Measurements from ENCODE around the gene PIH1D1.
"Not testable (repeated sequence)": the region's sequence is repeated elsewhere in the genome, so short reads cannot be mapped to it uniquely, and the experiment has no call there.

Gene PIH1D1

DNA sequence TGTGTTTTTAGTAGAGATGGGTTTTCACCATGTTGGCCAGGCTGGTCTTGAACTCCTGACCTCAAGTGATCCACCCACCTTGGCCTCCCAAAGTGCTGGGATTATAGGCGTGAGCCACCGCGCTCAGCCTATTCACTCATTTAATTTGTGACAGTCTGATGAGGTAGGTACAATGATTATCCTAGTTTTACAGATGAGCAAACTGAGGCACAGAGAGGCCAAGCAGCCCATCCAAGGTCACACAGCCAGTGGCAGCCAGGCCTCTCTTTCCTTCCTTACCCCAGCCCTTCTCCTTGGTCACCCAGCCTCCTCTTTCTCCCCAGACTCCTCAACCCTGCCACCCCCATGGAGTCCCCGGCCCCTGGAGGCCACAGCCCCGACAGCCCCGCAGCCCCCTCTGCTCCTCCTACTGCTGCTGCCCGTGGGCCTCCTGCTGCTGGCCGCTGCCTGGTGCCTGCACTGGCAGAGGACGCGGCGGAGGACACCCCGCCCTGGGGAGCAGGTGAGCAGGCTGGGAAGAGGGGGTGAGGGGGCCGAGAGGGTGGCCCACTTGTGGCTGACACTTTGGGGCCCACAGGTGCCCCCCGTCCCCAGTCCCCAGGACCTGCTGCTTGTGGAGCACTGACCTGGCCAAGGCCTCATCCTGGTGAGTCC is 28.5 kb upstream of the PIH1D1 start:
- no peak for DNase-seq

DNA sequence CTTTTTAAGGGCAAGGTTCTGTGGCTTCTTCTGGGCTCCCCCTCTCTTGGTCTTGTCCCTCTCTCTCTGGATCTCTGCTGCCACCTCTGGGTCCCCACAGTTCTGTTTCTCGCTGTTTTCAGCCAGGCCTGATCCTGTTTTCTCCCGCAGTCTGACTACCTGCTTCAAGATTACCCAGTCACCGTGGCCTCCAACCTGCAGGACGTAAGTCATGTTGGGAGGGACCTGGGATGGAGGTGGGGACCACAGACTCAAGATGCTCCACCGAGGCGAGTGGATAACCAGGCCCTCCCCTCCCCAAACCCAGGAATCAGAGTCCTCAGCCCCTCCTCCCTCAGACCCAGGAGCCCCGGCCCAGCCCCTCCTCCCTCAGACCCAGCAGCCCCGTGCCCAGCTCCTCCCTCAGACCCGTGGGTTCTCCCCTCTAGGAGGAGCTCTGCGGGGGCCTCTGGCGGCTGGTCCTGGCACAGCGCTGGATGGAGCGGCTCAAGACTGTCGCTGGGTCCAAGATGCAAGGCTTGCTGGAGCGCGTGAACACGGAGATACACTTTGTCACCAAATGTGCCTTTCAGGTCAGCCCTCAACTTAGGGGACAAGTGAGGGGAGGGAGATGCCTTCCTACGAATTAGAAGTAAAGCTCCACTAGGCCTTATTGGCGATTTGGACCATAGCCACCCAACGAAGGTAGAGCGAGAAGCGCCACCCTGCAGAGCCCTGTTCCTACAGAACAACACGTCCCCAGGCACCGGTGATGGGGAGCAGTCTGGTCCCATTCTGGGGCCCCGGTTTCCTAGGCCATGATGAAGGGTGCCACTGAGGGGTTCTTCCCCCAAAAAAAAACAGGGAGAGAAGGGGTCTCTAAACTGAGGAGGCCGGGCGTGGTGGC is 24.6 kb upstream of the PIH1D1 start:
- DNase-seq: no peak

DNA sequence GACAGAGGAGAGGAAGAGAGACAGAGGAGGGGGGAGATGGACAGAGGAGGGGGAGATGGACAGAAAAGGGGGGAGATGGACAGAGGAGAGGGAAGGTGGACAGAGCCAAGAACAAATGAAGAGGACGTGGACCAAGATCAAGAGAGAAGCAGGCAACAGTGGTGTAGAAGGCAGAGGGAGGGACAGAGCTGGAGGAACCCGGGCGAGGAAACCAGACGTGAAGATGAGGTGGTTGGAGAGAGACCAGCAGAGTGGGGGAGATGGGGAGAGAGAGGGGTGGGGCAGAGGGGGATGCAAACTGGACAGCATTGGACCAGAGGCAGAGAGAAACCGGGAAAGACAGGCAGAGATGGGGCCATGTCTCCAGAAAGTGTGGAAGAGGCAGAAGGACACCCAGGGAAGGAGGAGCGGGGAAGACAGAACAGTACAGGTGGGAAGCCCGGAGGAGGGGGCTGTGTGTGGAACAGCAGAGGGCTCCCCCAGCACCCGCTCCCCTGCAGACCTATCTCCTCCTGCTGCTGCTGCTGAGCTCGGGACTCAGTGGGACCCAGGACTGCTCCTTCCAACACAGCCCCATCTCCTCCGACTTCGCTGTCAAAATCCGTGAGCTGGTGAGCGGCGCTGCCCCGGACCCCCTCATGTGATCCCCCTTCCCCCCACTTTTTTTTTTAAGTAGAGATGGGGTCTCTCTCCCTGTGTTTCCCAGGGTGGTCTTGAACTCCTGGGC is 23.7 kb upstream of the PIH1D1 start:
- no peak for DNase-seq

DNA sequence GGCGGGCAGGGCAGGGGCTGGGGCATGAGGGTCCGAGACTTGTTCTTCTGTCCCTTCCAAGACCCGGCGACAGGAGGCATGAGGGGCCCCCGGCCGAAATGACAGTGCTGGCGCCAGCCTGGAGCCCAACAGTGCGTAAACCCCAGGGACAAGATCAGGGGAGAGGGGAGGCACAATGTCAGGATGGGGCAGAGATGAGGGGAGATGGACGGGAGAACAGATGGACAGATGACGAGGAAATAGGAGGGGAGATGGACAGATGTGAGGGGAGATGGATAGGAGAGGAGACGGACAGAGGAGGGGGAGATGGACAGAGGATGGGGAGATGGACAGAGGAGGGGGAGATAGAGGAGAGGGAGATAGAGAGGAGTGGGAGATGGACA is 22.9 kb upstream of the PIH1D1 start:
- DNase-seq: no peak

DNA sequence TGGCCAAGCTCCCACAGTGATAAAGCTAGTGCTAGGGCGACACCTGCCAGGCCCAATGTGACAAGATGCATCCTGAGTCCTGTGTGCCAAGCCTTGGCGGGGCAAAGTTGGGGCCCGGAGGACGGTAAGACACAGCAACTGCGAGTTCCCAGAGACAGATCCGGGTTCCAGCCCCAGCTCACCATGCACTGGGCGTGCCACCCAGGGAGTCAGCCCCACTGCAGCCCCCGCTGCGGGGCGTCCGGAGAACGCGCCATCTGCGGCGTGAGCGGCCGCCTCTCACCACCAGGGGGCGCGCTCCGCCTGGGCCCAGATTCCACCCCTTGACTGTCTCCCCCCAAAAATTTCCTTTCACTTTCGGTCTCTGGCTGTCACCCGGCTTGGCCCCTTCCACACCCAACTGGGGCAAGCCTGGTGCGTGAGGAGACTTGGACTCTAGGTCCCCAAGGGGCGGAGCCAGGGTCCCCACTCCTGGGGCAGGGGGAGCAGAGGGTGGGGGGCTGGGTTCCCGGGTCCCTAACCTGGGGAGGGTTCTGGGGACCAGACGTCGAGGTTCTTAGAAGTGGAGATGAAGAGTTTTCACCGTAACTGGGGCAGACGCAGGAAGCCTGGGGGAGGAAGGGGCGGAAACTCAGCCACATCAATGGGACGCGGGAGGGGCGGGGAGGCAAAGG is 22.4 kb upstream of the PIH1D1 start, which contains the start of gene FLT3LG:
TSS of gene FLT3LG (plus strand) at position 348 of the 674 bp plus-strand sequence. CDS start 425 bp downstream, outside the sequence.
- peak; percentile 87 for DNase-seq

DNA sequence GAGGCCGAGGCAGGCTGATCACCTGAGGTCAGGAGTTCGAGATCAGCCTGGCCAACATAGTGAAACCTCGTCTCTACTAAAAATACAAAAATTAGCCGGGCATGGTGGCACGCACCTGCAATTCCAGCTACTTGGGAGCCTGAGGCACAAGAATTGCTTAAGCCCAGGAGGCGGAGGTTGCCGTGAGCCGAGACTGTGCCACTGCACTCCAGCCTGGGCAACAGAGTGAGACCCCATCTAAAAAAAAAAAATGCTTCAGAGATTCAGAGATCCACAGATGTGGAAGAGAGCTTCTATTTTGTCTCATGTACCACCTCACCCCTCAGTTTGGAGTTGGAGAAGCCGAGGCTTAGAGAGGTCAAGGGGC is 21.9 kb upstream of the PIH1D1 start:
- not testable (repeated sequence) for DNase-seq

DNA sequence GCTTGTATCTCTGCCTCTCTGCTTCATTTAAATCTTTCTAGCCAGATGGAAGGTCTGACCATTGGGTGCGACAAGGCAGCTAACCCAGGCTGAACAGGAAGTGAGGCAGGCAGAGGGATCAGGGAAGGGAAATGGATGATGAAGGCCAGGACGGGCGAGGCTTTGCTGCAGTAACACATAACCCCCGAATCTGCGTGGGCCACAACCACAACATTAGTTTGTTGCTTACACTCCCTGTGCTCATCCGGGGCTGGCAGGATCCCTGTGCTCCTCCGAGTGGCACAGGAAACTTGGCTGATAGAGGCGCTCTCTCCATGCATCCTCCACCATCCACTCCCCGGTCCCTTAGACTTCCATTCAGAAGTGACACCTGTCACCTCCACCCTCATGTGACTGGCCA is 21.3 kb upstream of the PIH1D1 start:
- no peak for DNase-seq

DNA sequence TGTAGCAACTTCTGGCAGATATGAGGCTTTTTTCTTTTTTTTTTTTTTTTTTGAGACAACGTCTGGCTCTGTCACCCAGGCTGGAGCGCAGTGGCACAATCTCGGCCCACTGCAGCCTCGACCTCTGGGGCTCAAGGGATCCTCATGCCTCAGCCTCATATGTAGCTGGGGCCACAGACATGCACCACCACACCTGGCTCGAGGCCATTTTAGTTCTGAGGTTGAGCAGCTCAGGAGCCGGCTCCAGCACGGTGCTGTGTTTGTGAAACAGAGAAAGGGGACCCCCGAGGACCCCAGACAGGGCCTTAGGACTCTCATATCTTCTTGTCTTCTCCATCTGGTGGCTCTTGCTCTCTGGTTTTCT is 19.0 kb upstream of the PIH1D1 start:
- no peak for DNase-seq

DNA sequence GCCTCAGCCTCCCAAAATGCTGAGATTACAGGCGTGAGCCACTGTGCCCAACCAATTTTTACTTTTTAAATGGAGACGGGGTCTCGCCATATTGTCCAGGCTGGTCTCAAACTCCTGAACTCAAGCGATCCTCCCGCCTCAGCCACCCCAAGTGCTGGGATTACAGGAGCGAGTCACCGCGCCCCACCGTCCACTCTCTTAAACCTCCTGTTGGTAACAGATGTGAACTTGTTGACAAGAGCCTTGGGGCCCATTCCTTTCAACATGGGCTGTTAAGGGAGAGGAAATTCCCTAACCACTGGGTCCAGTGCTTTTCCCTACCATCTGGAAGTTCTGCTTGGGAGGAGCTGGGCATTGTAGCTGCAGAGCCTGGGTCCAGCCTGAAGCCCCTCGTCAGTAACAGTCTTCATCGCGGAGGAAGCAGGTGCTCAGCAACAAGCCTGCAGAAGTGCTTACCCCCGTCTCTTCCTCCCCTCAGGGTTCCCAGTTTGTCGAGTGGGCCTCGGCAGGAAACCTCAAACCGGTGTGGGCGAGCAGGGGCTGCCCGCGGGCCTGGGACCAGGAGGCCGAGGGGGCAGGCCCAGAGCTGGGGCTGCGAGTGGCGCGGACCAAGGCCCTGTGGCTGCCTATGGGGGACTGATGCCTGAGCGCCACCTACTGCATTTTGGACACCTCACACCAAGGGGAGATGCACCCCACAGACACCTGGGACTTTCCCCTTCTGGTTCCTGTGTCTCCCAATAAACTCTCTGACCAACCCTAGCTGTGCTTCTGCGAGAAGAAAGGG is 18.4 kb upstream of the PIH1D1 start:
- peak; percentile 54 for DNase-seq

DNA sequence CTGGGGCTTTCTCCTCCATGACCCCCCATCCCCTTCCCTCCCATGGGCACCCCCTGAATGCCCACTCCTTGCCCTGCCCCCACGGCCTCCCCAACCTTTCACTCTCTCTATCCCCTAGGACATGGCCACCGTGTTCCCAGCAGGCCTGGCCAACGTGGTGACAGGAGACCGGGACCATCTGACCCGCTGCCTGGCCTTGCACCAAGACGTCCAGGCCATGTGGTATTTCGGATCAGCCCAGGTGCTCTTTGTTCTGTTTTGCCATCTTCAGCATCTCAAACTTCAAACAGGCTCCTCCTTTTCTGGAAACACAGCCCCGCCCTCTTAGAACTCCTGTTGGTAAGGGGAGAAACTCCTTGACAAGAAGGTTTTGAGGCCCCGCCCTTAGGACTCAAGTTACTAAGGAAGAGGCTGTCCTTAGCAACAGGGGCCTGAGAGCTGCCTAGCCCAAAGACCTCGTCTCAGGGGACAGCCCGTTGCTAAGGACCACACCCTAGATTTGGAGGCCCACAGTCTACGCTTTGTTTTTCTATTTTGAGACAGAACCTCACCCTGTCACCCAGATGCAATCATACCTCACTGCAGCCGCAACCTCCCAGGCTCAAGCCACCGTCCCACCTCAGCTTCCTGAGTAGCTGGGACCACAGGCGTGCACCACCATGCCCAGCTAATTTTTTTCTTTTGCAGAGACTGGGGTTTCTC is 17.3 kb upstream of the PIH1D1 start:
- peak; percentile 89 for DNase-seq

DNA sequence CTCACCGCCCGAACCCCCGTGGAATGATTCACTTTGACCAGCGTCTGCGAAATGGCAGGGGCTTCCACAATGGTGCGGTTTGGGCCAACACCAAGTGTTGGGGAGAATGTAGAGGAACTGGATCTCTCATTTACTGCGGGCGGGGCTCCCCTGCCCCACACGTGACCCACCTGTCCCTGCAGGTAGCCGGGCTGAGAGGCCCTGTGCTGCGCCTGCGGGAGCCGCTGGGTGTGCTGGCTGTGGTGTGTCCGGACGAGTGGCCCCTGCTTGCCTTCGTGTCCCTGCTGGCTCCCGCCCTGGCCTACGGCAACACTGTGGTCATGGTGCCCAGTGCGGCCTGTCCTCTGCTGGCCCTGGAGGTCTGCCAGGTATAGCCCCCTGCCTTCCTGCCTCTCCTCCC is 16.6 kb upstream of the PIH1D1 start:
- no peak for DNase-seq

DNA sequence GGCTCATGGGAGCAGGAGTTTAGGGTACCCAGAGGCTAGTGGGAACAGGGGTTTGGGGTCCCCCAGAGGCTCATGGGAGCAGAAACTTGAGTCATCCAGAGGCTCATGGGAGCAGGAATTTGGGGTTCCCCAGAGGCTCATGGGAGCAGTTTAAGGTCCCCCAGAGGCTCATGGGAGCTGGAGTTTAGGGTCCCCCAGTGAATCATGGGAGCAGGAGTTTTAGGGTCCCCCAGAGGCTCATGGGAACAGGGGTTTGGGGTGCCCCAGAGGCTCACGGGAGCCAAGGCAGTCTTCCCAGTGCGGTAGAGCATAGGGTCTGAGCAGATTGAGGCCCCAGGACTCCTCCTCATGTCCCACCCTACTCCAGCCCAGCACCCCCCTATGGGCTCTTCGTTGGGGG is 13.8 kb upstream of the PIH1D1 start:
- no peak for DNase-seq

DNA sequence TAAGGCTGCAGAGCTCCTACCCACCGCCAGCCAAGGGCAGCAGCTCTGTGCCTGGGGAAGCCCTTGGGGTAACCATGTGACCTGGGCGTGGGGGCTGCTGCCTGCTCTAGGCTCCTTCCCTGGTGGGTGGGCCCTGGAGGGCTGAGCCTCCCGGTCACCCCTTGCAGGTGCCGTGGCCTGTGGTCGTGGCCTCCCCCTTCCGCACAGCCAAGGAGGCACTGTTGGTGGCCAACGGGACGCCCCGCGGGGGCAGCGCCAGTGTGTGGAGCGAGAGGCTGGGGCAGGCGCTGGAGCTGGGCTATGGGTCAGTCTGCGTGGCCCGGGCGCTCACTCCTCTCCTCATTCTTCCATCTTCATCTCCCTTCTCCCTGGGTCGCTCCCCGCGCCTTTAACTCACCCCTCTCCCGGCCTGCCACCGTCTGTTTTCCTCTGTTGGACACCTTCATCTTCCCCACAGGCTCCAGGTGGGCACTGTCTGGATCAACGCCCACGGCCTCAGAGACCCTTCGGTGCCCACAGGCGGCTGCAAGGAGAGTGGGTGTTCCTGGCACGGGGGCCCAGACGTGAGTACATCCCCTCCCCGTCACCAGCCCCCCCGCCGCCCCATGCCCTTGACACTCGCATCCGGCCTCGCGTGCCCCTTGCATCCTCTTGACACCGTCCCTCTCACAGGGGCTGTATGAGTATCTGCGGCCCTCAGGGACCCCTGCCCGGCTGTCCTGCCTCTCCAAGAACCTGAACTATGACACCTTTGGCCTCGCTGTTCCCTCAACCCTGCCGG is 12.5 kb upstream of the PIH1D1 start:
- DNase-seq: peak; percentile 21

DNA sequence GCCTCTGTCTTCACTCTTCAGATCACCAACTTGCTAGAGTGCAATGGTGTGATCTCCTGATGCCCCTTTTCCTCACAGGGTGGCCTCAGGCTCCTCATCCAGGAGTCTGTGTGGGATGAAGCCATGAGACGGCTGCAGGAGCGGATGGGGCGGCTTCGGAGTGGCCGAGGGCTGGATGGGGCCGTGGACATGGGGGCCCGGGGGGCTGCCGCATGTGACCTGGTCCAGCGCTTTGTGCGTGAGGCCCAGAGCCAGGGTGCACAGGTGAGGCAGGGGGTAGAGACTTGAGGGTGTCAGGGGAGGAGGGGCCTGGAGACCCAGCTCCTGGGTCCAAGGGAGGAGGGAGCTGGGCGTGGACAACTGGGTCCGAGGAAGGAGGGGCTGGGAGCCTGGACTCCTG is 10.9 kb upstream of the PIH1D1 start:
- no peak for DNase-seq

DNA sequence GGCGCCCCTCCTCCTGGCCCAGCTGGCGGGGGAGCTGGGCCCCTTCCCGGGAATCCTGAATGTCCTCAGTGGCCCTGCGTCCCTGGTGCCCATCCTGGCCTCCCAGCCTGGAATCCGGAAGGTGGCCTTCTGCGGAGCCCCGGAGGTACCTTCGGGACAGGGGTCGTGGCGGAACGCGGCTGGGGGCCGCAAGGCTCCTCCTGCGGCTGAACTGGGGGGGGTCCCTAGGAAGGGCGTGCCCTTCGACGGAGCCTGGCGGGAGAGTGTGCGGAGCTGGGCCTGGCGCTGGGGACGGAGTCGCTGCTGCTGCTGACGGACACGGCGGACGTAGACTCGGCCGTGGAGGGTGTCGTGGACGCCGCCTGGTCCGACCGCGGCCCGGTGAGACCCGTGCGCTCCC is 10.0 kb upstream of the PIH1D1 start:
- DNase-seq: no peak

DNA sequence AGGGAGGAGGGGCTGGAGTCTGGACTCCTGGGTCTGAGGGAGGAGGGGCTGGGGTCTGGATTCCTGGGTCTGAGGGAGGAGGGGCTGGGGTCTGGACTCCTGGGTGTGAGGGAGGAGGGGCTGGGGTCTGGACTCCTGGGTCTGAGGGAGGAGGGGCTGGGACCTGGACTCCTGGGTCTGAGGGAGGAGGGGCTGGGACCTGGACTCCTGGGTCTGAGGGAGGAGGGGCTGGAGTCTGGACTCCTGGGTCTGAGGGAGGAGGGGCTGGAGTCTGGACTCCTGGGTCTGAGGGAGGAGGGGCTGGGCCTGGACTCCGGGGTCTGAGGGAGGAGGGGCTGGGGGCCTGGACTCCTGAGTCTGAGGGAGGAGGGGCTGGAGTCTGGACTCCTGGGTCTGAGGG is 9.5 kb upstream of the PIH1D1 start:
- DNase-seq: not testable (repeated sequence)

DNA sequence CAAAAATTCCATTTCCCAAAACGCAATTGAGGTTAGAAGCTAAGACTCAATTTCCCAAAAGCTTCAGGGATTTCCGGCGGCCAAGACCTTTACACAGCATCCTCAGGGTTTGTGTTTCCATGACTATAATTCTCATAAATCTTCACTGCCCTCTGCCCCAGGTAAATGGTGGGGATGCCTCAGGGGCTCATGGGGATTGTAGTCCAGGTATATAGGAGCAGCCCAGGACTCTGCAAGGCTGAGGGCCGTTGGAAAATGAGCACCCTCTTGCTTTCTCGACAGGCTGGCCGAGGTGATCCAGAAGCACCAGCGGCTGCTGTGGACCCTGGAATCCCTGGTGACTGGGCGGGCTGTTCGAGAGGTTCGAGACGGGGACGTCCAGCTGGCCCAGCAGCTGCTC is 7.8 kb upstream of the PIH1D1 start:
- DNase-seq: no peak

DNA sequence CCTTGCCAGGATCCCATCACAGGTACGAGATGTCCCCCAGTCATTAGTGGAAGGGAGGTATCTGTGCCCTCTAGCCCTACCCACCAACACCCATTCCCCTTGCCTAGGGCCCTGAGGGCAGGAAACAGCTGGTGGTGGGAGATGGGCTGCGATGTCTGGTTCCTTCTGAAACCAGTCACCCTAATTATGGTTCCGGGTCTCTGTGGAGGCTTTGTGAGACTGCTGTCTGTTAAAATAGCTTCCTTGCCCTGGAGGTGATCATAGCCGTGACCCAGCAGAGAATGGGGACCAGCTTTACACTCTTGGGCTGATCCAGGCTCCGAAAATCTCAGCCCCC is 6.9 kb upstream of the PIH1D1 start:
- DNase-seq: no peak

DNA sequence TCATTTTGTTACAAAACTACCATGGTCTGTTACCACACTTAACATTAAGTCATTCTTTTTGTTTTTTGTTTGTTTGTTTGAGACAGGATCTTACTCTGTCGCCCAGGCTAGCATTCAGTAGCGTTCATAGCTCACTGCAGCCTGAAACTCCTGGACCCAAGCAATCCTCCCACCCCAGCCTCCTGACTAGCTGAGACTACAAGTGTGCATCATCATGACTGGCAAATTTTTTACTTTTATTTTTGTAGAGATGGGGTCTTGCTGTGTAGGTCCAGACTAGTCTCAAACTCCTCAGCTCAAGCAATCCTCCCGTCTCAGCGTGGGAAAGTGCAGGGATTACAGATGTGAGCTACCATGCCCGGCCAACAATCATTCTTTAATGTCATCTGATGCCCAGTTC is 4.7 kb upstream of the PIH1D1 start:
- no peak for DNase-seq

DNA sequence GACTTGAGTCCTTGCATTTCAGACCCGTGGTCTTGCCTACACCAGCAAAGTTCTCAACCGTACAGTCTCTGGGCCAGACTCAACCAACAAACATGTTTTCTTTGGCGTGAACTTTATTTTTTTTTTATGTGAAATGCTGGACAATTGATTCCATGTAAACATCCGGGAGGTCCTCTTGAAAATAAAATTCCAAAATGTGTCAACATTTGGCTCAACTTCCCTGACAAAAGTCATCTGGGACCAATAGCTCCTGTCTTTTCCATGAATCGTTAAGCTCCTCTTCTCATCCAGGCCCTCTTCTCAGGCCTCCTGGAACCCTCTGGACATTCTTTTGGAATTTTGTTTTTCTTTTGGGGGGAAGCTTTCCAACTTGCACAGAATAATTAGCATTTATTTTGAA is 4.2 kb upstream of the PIH1D1 start:
- DNase-seq: no peak

DNA sequence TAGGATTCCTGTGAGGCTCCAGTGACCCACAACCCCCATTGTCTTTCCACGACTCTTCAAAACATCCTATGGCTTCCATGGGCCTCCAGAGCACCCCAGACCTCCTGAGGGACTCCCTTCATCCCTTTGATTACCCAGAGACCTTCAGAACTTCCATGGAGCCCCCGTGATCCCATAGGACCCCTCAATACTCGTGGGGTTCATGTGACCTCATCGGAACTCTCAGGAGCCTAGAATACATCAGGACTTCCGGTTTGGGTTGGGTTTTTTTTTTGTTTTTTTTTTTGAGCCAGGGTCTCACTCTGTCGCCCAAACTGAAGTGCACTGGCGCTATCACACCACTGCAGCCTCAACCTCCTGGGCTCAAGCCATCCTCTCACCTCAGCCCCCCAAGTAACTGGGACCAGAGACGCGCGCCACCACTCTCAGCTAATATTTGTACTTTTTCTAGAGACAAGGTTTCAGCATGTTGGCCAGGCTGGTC is 2.2 kb upstream of the PIH1D1 start:
- DNase-seq: no peak

Data from femur (tissue), 1 donor.